ENCODE measurements around the gene ALS2CL. TPM values are rescaled to one million over a fixed set of nuclear protein-coding genes. Genes with fewer than 3 reads are reported as not detected.

ALS2CL gene
- total RNA-seq, 1 donor from 2014 or later = 13.5 TPM

DNA sequence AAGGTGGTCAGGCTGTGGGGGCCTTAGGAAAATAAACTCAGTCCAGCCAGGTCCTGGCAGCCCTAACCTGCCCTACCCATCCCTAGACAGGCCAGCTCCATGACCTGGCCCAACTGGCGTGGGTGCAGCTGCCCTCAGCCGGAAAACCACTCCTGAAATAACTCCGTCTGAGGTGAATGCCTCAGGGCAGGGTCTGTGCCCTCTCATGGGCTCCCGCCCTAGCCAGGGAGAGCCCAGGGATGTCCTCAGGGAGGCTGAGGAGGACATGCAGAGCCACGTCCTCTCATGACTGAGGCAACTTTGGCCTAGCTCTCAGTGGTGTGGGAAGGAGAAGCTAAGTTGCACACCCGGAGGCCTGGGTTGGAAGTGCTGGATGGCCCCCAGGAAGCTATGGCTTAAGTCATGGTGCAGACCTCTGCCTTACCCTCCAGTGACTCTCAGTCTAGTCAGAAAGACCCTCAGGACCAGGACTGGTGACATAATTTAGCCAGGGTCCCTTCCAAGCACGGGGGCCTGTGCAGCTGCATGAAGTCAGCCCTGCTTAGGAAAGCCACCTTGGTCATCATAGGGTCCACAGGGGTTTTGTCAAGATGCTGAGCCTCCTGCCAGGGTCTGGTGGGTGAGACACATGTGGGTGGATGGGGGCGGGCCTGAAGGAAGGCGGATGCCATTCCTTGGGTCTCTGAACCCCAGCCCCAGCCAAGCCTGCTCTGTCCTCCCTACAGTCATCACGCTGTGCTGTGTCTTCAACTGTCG lies 15.1 kb upstream of the ALS2CL start:
- Histone ChIP-seq H3K27ac (ENCODE audit: low read depth, low read length) (no peak overlapping the region), H3K79me2 (ENCODE audit: insufficient read depth, low read length) (no peaks in the 10 kb centered on the region), H2AFZ (ENCODE audit: low read depth, low read length) (no peak overlapping the region), H3K4me2 (ENCODE audit: low read length) (no peak overlapping the region), H3K9ac (ENCODE audit: low read length) (no peak overlapping the region), H3K4me1 (ENCODE audit: insufficient read depth, low read length) (peaks cover 8% of the 10 kb centered on the region), H3K4me3 (ENCODE audit: insufficient read depth, low read depth, low read length) (no peak overlapping the region), H3K36me3 (ENCODE audit: insufficient read depth, low read length) (no peaks in the 10 kb centered on the region), H3K9me3 (ENCODE audit: insufficient read depth, low read depth, low read length) (no peaks in the 10 kb centered on the region), H3K27me3 (ENCODE audit: insufficient read depth, low read length) (no peaks in the 10 kb centered on the region), H4K20me1 (ENCODE audit: insufficient read depth, low read length) (no peaks in the 10 kb centered on the region)
- H3K4me1 Mint-ChIP-seq (ENCODE audit: low read depth, unreplicated experiment) = peaks cover 14% of the 10 kb centered on the region
- no peak for TF ChIP-seq EZH2 (IDR thresholded peaks at IDR 0.05; ENCODE audit: insufficient read depth, low read length)
- peaks cover 24% of the 10 kb centered on the region for H3K27me3 Mint-ChIP-seq (ENCODE audit: low read depth, unreplicated experiment)
- DNase-seq (ENCODE audit: low read depth) (no peak), FAIRE-seq (no peak)
- peaks cover 2% of the 10 kb centered on the region for H3K36me3 Mint-ChIP-seq (ENCODE audit: low read depth, unreplicated experiment)
- no peak overlapping the region for H3K4me3 Mint-ChIP-seq (ENCODE audit: unreplicated experiment)
- peaks cover 1% of the 10 kb centered on the region for H3K9me3 Mint-ChIP-seq (ENCODE audit: unreplicated experiment)
- no peak overlapping the region for H3K27ac Mint-ChIP-seq (ENCODE audit: unreplicated experiment)

DNA sequence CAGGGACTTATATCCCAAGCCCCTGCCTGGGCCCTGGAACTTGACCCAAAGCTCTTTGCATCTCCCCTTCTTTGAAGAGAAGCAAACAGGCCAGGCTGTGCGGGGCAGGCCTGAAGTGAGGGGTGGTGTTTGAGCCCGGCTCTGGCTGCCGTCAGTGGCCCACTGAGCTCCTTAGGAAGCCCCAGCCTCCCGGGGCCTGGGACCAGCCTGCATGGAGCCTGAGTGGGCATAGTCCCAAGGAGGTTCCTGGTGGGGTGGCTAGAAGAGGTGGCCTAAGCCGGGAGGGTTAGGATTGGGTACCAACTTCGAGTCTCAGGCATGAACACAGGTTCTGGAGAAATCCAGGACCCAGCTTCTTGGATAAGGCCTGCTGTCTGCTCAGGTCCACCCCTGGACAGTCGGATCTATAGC lies 14.1 kb upstream of the ALS2CL start:
- Histone ChIP-seq H4K20me1 (ENCODE audit: insufficient read depth, low read length) (no peaks in the 10 kb centered on the region), H3K4me2 (ENCODE audit: low read length) (no peak overlapping the region), H3K9me3 (ENCODE audit: insufficient read depth, low read depth, low read length) (no peaks in the 10 kb centered on the region), H3K9ac (ENCODE audit: low read length) (no peak overlapping the region), H3K79me2 (ENCODE audit: insufficient read depth, low read length) (no peaks in the 10 kb centered on the region), H3K4me3 (ENCODE audit: insufficient read depth, low read depth, low read length) (no peak overlapping the region), H3K4me1 (ENCODE audit: insufficient read depth, low read length) (peaks cover 8% of the 10 kb centered on the region), H3K27me3 (ENCODE audit: insufficient read depth, low read length) (peaks cover 3% of the 10 kb centered on the region), H3K27ac (ENCODE audit: low read depth, low read length) (no peak overlapping the region), H2AFZ (ENCODE audit: low read depth, low read length) (no peak overlapping the region), H3K36me3 (ENCODE audit: insufficient read depth, low read length) (no peaks in the 10 kb centered on the region)
- Mint-ChIP-seq H3K4me1 (ENCODE audit: low read depth, unreplicated experiment) (peaks cover 14% of the 10 kb centered on the region), H3K9me3 (ENCODE audit: unreplicated experiment) (peaks cover 1% of the 10 kb centered on the region), H3K4me3 (ENCODE audit: unreplicated experiment) (no peak overlapping the region), H3K36me3 (ENCODE audit: low read depth, unreplicated experiment) (peaks cover 2% of the 10 kb centered on the region), H3K27ac (ENCODE audit: unreplicated experiment) (no peak overlapping the region), H3K27me3 (ENCODE audit: low read depth, unreplicated experiment) (peaks cover 24% of the 10 kb centered on the region)
- no peak for TF ChIP-seq EZH2 (IDR thresholded peaks at IDR 0.05; ENCODE audit: insufficient read depth, low read length)
- no peak for DNase-seq (ENCODE audit: low read depth)
- no peak for FAIRE-seq

DNA sequence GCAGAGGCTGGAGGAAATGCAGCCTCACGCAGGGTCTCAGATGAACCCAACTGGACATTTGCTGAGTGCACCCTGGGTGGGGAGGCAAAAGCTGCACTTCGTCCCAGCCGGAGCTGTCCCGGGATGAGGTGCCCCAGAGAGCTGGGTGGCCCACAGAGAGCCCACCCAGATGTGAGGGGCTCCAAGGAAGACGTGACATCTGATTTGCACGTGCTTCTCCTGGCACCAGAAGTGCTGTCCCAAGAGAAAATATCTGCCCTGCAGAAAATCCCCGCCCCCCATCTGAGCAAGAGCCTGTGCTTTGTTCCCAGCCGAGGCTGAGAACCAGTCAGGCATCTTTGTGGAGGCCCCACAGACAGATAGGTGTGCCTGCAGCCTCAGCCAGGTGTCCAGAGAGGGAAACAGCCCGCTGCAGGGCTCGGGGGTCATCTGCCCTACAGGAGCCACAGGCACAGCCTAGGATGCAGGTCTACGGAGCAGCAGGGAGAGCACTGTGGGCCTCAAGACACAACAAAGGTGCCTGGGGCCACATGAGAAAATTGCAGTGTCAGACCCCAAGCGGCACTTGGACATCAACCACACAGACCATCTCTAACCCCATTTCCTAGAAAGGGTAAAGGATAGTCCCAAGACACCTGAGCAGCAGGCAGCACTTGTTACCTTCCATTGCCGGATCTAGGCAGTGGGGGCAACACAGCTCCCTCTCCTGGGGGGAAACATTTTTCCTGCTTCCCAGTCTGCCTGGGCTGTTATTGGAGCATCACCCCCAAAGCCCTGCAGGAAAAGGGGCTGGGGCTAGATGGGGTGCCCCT lies 13.5 kb upstream of the ALS2CL start:
- Histone ChIP-seq H3K9ac (ENCODE audit: low read length) (no peak overlapping the region), H3K27me3 (ENCODE audit: insufficient read depth, low read length) (peaks cover 8% of the 10 kb centered on the region), H3K79me2 (ENCODE audit: insufficient read depth, low read length) (no peaks in the 10 kb centered on the region), H3K9me3 (ENCODE audit: insufficient read depth, low read depth, low read length) (no peaks in the 10 kb centered on the region), H3K4me2 (ENCODE audit: low read length) (no peak overlapping the region), H3K4me3 (ENCODE audit: insufficient read depth, low read depth, low read length) (no peak overlapping the region), H2AFZ (ENCODE audit: low read depth, low read length) (no peak overlapping the region), H3K27ac (ENCODE audit: low read depth, low read length) (no peak overlapping the region), H3K36me3 (ENCODE audit: insufficient read depth, low read length) (no peaks in the 10 kb centered on the region), H3K4me1 (ENCODE audit: insufficient read depth, low read length) (peaks cover 8% of the 10 kb centered on the region), H4K20me1 (ENCODE audit: insufficient read depth, low read length) (no peaks in the 10 kb centered on the region)
- no peak for TF ChIP-seq EZH2 (IDR thresholded peaks at IDR 0.05; ENCODE audit: insufficient read depth, low read length)
- TF ChIP-seq, protein P1, sequence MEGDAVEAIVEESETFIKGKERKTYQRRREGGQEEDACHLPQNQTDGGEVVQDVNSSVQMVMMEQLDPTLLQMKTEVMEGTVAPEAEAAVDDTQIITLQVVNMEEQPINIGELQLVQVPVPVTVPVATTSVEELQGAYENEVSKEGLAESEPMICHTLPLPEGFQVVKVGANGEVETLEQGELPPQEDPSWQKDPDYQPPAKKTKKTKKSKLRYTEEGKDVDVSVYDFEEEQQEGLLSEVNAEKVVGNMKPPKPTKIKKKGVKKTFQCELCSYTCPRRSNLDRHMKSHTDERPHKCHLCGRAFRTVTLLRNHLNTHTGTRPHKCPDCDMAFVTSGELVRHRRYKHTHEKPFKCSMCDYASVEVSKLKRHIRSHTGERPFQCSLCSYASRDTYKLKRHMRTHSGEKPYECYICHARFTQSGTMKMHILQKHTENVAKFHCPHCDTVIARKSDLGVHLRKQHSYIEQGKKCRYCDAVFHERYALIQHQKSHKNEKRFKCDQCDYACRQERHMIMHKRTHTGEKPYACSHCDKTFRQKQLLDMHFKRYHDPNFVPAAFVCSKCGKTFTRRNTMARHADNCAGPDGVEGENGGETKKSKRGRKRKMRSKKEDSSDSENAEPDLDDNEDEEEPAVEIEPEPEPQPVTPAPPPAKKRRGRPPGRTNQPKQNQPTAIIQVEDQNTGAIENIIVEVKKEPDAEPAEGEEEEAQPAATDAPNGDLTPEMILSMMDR (IDR thresholded peaks at IDR 0.05; ENCODE audit: insufficient read depth, low read depth, low read length) = no peak
- DNase-seq (ENCODE audit: low read depth) (no peak), FAIRE-seq (no peak)
- Mint-ChIP-seq H3K36me3 (ENCODE audit: low read depth, unreplicated experiment) (peaks cover 2% of the 10 kb centered on the region), H3K27me3 (ENCODE audit: low read depth, unreplicated experiment) (peaks cover 30% of the 10 kb centered on the region), H3K9me3 (ENCODE audit: unreplicated experiment) (peaks cover 1% of the 10 kb centered on the region), H3K4me3 (ENCODE audit: unreplicated experiment) (no peak overlapping the region), H3K4me1 (ENCODE audit: low read depth, unreplicated experiment) (peaks cover 16% of the 10 kb centered on the region), H3K27ac (ENCODE audit: unreplicated experiment) (no peak overlapping the region)

Data from astrocyte (in vitro differentiated cells and primary cell).